Activated T-cell treated with anti-CD3 and anti-CD28 coated beads for 24 hours (primary cell): ENCODE measurements around the gene WDFY4.

Experiments
- DNase-seq: peaks from one replicate; pipeline ENCODE4 v3.0.0-alpha.2; 2020; ENCODE audit warnings: low read depth

WDFY4 gene

DNA sequence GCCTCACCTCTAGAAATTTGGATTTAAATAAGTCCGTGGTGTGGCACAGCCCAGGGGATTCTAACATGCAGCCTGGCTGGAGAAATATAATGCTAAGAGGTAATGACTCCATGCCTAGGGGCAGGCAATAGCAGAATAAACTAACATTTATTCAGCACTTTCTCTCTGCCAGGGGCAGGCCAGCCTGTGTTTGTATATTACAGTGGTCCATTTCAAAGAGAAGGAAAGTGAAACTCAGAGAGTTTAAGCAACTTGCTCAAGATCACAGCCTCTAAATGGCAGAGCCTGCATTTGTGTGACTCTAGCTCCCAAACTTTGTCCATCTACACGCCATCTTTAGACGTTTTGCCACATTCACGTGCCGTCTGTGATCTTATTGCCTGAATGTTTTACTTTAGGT, 261.7 kb downstream of the WDFY4 start:
- DNase-seq, result no peak

DNA sequence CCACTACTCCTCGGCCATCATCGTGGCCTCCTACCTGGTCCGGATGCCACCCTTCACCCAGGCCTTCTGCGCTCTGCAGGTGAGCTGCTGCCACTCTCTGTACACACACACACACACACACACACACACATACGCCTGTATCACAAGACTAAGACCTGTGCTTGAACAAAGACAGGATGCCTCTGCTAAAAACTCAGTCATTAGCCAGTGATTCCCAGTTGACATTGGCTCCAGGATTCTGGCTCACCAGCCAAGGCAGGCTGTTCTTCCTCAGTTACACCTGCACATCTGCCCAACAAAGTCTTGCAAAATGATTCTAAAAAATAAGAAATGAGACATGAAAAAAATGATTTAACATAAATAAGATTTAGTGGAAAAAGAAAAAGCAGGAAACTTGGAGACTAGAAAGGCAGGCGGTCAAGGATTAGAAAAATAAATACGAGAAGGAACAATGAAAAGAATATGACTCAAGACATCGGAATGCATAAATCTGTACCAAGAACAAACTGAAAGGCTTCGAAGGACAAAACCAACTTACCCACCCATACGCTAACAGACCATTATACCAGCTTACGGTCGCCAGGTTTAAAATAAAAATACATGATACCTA, 262.3 kb downstream of the WDFY4 start:
- no peak for DNase-seq

DNA sequence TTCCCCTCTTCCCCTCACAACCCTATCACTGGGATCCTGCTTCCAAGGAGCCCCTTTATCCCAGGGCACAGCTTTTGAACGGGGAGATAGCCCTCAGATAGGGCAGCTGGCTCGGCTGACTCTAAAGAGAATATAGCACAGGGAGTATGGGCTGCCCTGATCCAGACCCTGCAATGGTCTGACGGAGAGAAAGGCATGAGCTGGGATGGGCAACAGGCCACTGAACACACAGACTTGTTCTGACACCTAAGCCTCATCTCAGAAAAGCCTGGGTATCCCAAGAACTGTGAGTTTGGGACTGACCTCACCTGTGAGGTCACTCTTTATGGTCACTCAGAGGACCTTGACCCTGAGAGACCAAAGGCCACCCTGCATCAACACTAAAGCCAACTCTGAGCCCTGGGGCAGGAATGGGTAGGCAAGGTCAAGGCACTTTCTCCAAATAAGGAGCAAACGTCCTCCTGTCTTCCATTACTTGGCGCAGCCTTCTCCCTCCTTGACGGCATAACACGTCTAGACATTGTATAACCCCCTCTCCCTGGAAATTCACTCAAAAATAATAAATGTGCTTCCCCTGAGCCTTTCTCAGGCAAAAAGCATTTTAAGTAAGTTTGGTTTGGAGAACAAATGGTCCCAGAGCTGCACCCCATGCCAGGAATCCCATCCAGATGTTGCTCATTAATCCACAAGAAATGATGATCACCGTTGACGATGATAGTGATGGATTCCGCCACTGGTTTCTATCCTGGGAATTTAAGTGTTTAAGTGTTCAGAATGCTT, 263.2 kb downstream of the WDFY4 start:
- no peak for DNase-seq

DNA sequence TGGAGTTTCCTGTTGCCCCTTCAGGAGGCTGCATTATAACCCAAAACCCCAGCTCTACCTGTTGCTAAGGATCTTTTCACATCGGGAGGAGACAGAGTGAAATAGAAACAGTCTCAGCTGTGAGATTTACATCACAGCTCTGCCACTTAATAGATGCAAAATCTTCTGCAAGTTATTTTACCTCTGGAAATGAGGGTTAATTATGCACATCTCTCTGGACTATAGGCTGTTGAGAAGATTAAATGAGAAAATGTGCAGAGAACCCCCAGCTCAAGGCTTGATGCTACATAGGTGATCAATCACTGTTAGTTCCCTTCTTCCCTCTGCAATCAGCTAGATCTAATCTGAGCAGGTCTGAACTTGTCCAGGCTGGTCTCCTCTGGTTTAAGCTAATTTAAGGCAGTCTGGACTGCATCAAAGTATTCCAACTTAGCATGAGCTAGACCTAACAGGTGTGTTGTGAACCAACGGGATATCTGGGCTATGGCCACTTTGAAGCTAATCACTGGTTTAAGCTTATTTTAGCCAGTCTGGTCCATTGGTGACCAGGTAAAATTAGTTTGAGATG, 263.9 kb downstream of the WDFY4 start:
- no peak for DNase-seq

- no peak for DNase-seq
Observed at GRCh38 chr10:48951707-48952106, 267.0 kb downstream of the WDFY4 start.

DNA sequence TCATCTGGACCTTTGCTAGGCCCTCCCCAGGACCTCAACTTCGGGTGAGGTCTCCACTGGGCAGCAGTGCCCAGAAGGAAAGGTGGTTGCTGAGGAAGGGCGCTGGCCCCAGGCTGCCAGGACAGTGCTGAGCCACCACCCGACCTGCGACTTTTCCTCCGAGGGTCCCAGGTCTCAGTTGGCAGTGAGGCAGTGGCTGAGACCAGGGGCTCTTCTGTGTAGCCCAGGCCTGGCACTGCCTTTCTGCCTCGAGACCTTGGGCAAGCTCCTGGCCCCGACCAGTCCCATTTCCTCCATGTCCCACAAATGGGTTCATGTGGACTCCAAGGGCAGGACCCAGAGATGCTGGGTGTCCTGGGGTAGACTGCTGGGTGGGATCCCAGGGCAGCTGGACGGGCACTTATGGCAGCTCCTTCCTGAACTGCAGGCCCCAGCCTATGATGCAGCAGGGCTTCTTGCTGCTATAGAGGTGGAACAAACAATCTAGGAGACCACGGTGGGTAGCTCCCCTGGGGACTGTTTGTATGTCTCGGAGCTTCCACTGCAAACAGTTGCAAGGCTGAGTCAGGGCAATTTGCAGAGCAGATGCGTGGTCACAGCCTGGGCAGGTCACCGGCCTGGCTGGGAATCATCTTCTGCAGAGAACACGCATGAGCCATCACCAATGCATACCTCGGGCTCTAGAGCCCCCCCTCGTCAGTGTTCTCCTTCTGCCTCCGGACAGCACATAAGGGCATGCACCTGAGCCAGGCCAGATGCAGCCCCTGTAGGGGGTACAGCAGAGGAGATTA, 272.9 kb downstream of the WDFY4 start:
- DNase-seq, result no peak

- DNase-seq, result no peak
Observed at GRCh38 chr10:48958598-48959190, 274.0 kb downstream of the WDFY4 start.

GRCh38 chr10:48964038-48964437, 279.4 kb downstream of the WDFY4 start:
- no peak for DNase-seq

GRCh38 chr10:48965460-48965859, 280.8 kb downstream of the WDFY4 start:
- no peak for DNase-seq

GRCh38 chr10:48968036-48968435, 283.4 kb downstream of the WDFY4 start:
- DNase-seq, result no peak

DNA sequence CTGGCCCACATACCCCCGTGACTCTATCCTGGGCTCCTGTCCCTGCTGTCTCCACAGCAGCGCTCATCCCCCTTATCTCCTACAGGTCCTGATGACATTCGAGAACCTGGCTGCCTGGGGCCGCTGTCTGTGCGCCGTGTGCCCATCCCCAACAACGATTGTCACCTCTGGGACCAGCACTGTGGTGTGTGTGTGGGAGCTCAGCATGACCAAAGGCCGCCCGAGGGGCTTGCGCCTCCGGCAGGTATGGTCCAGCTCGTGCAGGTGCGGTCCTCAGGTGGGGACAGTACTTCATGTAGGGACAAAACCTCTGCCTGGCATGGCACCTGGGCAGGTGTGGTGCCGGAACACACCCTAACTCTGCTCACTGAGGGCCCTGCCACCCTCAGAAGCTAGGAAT, 285.4 kb downstream of the WDFY4 start:
- no peak for DNase-seq

GRCh38 chr10:48970654-48971053, 286.0 kb downstream of the WDFY4 start:
- no peak for DNase-seq

DNA sequence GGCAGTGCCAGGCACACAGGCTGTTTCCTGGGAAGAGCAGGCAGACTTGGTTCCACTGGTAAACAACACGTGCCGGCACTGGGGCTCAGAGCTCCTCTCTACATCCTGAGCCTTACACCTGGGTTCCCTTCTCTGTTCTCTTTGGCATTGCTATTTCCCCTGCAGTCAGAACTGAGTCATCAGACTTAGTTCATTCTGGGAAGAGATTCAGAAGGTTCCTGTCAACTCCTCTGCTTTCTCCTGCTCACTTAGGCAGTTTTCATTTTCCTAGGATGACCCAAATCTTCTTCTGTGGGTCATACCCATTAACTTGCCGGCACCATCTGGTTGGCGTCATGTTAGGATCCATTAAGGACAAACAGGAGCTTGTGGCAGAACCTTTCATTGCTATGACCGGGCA, 288.4 kb downstream of the WDFY4 start:
- DNase-seq, result no peak

DNA sequence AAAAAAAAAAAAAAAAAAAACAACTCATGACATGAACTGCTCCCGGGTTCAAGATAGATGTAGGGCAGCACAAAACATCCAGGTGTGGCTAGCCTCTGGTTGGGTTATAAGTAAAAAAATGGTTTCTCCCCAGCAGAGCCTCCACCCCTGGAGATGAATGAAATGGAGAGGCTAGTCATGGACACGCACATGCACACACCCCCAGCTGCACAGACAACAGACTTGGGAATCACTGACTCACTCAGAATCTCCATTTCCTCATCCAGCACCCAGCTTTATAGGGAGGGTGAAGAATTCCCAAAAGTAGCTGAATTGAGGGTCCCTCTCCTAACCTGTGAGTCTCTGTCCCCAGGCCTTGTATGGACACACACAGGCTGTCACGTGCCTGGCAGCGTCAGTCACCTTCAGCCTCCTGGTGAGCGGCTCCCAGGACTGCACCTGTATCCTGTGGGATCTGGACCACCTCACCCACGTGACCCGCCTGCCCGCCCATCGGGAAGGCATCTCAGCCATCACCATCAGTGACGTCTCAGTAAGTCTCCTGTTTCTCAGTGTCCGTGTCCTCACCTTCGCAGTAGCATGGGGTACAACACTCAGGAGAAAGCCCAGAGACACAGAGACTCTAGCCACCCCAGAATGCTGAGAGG, 290.0 kb downstream of the WDFY4 start:
- DNase-seq, result no peak

- no peak for DNase-seq
Observed at GRCh38 chr10:48976196-48976595, 291.5 kb downstream of the WDFY4 start.

DNA sequence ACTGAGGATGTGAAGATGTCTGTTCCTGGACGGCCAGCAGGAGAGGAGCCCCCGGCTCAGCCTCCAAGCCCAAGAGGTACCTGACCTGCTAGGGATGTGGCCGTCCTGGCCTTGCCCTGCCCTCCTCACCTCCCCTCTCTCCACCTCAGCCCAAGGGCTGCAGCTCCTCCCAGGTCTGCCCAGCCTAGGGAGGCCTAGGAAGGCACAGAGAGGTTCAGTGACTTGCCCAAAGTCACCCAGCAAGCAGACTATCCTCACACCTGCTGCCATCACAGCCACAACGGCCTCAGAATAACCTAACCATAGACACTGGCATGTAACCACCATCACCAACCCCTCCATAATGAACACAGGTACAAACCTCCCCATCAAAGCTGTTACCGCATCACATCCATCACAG, 293.6 kb downstream of the WDFY4 start:
- DNase-seq, result no peak

DNA sequence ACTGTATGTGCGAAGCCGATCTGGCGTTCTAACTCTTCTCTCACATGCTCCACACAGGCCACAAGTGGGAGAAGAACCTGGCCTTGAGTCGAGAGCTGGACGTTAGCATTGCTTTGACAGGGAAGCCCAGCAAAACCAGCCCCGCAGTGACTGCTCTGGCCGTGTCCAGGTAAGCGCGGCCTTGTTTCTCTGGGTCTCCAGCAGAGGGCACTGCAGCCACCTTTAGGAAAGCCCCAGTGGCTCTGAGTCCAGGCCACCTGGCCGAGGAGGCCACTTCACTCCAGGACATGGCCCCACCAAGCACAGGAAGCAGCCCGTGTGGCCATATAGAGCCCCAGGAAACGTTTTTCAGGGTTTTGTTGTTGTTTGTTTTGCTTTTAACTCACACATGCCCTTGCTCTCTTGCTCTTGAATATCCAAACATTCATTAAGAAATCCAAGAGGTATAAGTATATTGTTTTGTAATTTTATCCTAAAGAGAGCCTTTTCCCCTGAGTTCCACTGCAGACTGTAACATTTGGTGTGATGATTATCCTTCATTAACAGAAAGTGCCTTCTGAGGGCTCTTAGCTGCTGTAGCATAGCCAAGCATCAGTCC, 296.7 kb downstream of the WDFY4 start:
- DNase-seq, result peak; percentile 5

DNA sequence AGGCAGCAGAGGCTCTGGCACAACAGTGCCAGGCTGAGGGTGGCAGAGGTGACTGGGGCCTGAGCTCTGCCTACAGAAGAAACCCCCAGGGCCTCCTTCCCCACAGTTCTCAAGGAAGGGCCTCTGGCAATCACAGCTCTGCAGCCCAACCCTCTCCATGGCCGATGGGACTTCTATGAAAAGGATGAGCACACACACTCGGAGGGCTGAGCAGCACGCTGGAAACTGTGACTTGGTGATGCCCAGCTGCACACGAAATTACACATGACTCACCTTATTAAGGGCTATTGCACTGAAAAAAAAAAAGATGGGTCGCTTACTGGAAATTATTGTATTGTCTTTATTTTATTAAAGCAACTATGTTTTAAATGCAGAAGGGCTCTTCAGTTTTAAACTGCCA, 297.9 kb downstream of the WDFY4 start:
- no peak for DNase-seq

DNA sequence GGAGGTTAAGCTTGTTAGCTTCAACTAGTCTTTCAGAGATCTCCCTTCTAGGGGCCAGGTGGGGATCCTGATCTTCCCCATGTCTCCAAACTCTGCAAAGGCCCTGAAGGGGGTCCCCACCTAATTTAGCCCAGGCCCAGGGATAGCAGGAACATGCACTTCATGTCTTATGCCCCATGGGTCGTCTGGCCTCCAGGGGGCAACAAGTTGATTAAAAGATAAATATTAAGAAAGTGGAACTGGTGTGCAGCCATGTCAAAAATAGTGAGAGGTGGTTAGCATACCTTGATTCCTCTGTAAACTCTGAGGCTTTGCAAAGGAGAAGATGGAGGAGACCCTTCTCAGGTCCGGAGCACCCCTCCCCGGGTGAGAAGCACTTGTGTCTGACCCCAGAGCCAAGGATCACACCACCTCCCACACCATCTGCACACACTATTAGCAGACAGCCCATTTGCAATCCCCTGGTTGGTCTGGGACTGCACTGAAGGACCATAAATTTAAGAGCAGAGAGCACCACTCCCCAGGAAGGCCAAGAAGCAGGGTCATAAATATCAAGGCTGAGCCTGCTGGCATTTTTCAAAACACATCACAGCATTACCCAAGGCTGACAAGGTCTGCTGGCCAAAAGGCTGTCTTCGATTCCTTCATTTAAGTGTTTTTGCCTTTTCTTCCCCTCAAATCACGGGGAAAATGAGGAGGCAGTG, 299.1 kb downstream of the WDFY4 start:
- no peak for DNase-seq

DNA sequence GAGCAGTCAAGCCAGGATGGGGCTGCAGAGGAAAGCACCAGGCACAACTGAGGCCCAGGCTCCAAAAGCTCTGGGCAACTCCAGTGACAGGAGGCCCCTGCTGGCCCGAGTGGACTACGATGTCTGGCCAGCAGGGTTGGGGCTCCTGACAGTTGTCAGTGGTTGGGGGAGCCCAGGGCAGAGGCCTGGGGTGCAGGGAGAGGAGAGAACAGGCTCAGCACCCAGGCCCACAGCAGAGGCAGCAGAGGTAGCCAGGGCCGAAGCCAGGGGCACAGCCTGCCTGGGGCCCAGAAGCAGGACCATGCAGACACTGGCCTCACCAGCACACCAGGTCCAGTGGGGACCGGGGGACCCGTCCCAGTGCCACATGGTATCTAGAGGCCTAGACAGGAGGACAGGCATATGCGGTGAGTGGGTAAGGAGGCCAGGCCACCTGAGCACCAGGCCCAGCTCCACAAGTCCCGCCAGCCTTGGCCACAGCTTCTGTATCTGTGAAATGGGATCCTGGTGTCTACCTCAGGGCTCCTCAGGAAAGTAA, 301.0 kb downstream of the WDFY4 start:
- DNase-seq, result no peak

GRCh38 chr10:48990226-48990625, 305.6 kb downstream of the WDFY4 start:
- no peak for DNase-seq
